Brain (organoid and tissue), 1 donor: Measurements from ENCODE around the gene TAGLN3. TPM values are rescaled to one million over a fixed set of nuclear protein-coding genes. Genes with fewer than 3 reads are reported as not detected.

Experiments
- polyA plus RNA-seq: library from polyadenylated mRNA; stranded (reverse); fragments of 350-450 nt; fragmentation: Illumina TruSeq; extraction: RNeasy Lipid Tissue Mini Kit (QIAGEN cat#74804); gene quantifications from one replicate; pipeline ENCODE4 v1.2.3, GENCODE V29; 2015; ENCODE audit warnings: low read depth, low replicate concordance; ENCODE audit not compliant: insufficient read depth

The TAGLN3 gene
- polyA plus RNA-seq, 1 donor from 2014 or later: 1,344 TPM

Other genes with a start within 250 kb of the TAGLN3 start
- 1.2 TPM for gene PHLDB2, start 139.7 kb upstream of the TAGLN3 start, polyA plus RNA-seq
- 37.4 TPM for gene ABHD10, start 19.9 kb upstream of the TAGLN3 start, polyA plus RNA-seq
- not detected for gene TMPRSS7, start 35.8 kb downstream of the TAGLN3 start, polyA plus RNA-seq
- gene C3orf52, start 87.5 kb downstream of the TAGLN3 start, polyA plus RNA-seq: 0.27 TPM
- not detected for gene GCSAM, start 134.3 kb downstream of the TAGLN3 start, polyA plus RNA-seq